WERI-Rb-1 (cell line): Measurements from ENCODE around the gene PKDREJ.

Source experiments
- DNase-seq: peaks from one replicate; pipeline ENCODE4 v3.0.0-alpha.2; 2020
- H3K27ac ChIP-seq: fragments of 250-450 bp; sonication (Bioruptor Pico); 2 replicates; pipeline ENCODE4 v1.5.1; 2020; ENCODE audit warnings: mild to moderate bottlenecking, moderate library complexity
- H3K27me3 ChIP-seq: fragments of 250-450 bp; sonication (Bioruptor Pico); 2 replicates; pipeline ENCODE4 v1.5.1; 2021; ENCODE audit warnings: mild to moderate bottlenecking, low read depth, moderate library complexity; ENCODE audit not compliant: insufficient read depth, severe bottlenecking
- H3K36me3 ChIP-seq: fragments of 250-450 bp; sonication (Bioruptor Pico); 2 replicates; pipeline ENCODE4 v1.5.1; 2020; ENCODE audit warnings: mild to moderate bottlenecking, moderate library complexity
- H3K4me3 ChIP-seq: 2 replicates; pipeline ENCODE4 v1.5.1; 2011; ENCODE audit warnings: low read depth, mild to moderate bottlenecking, control low read depth, low read length
- H3K9me3 ChIP-seq: fragments of 250-450 bp; sonication (Bioruptor Pico); 2 replicates; pipeline ENCODE4 v1.5.1; 2021; ENCODE audit warnings: mild to moderate bottlenecking, moderate library complexity; ENCODE audit not compliant: severe bottlenecking
- CTCF ChIP-seq: IDR thresholded peaks from 2 replicates; pipeline ENCODE4 v1.5.1; 2011; ENCODE audit warnings: low read depth, mild to moderate bottlenecking, control low read depth, inconsistent platforms, low read length

Gene PKDREJ

DNA sequence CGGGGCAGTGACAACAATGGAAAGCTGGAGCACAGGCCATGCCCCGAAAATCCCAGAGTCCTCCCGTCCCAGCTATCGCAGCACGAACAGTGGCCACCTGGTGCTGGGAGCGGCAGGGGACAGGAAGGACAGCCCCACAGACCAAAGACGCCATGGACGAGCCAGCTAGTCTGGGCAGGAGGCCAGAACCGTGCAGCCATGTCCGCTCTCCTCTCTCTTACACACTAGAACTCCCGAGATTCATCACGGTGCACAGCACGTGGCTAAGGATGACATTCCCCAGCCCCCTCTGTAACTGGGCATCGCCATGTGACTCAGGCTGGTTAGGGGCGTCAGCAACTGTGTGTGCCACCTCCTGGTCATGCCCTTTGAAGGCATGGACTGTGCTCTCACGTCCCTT, 17.6 kb downstream of the PKDREJ start:
- Histone ChIP-seq H3K27me3 (no peaks in the 10 kb centered on the region), H3K27ac (no peak overlapping the region), H3K4me3 (no peak overlapping the region), H3K36me3 (no peaks in the 10 kb centered on the region), H3K9me3 (no peaks in the 10 kb centered on the region)
- no peak for DNase-seq
- TF ChIP-seq CTCF: no peak

- no peak for TF ChIP-seq CTCF
- Histone ChIP-seq H3K27me3 (no peaks in the 10 kb centered on the region), H3K4me3 (no peak overlapping the region), H3K36me3 (no peaks in the 10 kb centered on the region), H3K9me3 (no peaks in the 10 kb centered on the region), H3K27ac (no peak overlapping the region)
- DNase-seq: no peak
Measured at GRCh38 chr22:46244771-46245170, 18.4 kb downstream of the PKDREJ start.

GRCh38 chr22:46242076-46242475, 21.1 kb downstream of the PKDREJ start:
- DNase-seq: no peak
- no peak overlapping the region for H3K4me3 ChIP-seq
- H3K27me3 ChIP-seq: no peaks in the 10 kb centered on the region
- no peak overlapping the region for H3K27ac ChIP-seq
- no peaks in the 10 kb centered on the region for H3K9me3 ChIP-seq
- H3K36me3 ChIP-seq: no peaks in the 10 kb centered on the region
- TF ChIP-seq CTCF: no peak

DNA sequence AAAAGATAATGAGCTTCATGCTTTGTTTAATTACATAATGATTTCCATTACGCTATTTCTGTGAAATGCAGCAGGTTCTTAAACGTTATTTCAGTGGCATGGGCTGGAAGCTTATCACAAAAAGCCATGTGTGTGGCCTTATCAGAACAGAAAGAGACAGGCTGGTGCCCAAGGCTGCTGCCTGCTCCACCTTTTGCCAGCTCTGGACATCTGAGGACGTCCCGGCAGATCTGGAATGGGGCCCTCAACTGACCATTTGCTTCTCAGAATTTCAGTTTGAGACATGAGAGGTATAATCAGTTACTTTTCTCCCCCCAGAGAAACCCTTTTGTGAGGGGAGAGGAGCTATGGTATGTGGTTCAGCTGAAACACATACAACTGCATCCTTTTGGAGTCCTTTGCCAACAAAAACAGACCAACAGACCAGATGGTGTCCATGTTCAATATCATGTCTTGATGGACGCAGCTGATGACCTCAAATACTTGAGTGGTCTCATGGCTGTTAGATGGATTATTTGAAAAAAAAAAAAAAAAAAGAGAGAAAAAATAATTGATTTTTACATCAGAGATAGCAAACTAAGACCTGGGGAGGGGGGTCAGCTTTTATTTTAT, 21.6 kb downstream of the PKDREJ start:
- Histone ChIP-seq H3K4me3 (no peak overlapping the region), H3K9me3 (no peaks in the 10 kb centered on the region), H3K27ac (no peak overlapping the region), H3K27me3 (no peaks in the 10 kb centered on the region), H3K36me3 (peaks cover under 1% of the 10 kb centered on the region; the same call in 1 of the 2 replicates)
- no peak for DNase-seq
- TF ChIP-seq CTCF: no peak

GRCh38 chr22:46240907-46241306, 22.2 kb downstream of the PKDREJ start:
- H3K27me3 ChIP-seq: no peaks in the 10 kb centered on the region
- no peak overlapping the region for H3K27ac ChIP-seq
- H3K4me3 ChIP-seq: no peak overlapping the region
- peaks cover 3% of the 10 kb centered on the region; the same call in 1 of the 2 replicates for H3K36me3 ChIP-seq
- H3K9me3 ChIP-seq: no peaks in the 10 kb centered on the region
- DNase-seq: no peak
- TF ChIP-seq CTCF: no peak

- no peak overlapping the region for H3K4me3 ChIP-seq
- peaks cover 4% of the 10 kb centered on the region for H3K36me3 ChIP-seq
- H3K27me3 ChIP-seq: no peaks in the 10 kb centered on the region
- no peaks in the 10 kb centered on the region for H3K9me3 ChIP-seq
- TF ChIP-seq CTCF: no peak
- no peak overlapping the region for H3K27ac ChIP-seq
- DNase-seq: no peak
Measured at GRCh38 chr22:46240506-46240905, 22.6 kb downstream of the PKDREJ start.
